Measurements from ENCODE around the gene FAM193B. TPM values are rescaled to one million over a fixed set of nuclear protein-coding genes. Genes with fewer than 3 reads are reported as not detected.

The FAM193B gene
- total and polyA plus RNA-seq, 9 donors = 36.8 to 65.0 (median 50.0) TPM

GRCh38 chr5:177496070-177496726 is 58.2 kb downstream of the FAM193B start:
- H3K4me1 ChIP-seq (ENCODE audit: control insufficient read depth, insufficient read depth, low read length) = peaks cover 80% of the 10 kb centered on the region
- no peak for DNase-seq

DNA sequence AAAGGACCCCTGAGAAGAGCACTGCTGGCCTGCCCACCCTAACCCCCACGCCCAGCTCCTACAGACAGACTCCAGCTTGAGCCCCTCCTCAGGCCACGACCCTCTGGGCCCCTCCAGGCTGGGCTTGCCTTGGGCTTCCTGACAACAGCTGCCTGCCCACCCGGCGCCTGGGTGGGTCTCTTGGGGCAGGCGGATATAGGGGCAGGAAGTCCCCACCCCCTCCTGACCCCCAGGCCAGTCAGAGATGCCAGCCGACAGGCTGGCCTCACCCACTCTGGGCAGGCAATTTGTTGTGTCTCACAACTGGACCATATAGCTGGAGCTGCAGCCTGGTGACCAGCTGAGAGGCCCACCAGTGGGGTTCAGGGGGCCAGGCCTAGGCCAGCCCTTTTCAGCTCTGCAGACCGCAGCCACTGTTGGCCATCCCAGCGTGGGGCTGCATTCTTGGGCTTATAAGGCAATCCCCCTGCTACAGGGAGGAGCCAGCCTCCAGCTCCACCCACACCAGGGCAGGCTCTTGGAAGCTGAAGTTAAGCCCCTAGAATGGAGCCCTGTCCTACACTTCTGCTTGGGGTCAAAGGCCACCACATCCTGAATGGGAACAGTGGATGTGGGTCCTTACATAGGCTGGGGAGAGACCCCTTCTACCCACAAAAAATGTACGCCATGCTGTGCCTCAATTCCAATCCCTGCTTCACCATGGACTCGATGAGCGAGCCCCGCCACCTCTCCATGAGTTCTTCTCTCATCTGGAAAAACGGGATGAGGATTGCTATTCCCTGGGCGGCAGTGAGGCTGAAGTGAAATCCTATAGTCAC is 58.9 kb downstream of the FAM193B start:
- Histone ChIP-seq H3K4me3 (ENCODE audit: low read length) (peak overlapping the region; percentile 89), H3K27me3 (ENCODE audit: control insufficient read depth, insufficient read depth, low read length) (peaks cover 4% of the 10 kb centered on the region), H3K27ac (ENCODE audit: low read length) (peak overlapping the region; percentile 94), H3K4me1 (ENCODE audit: control insufficient read depth, insufficient read depth, low read length) (peaks cover 80% of the 10 kb centered on the region), H3K36me3 (ENCODE audit: control insufficient read depth, insufficient read depth, low read length) (peaks cover 40% of the 10 kb centered on the region), H3K9me3 (replicated peaks; ENCODE audit: control insufficient read depth, low read depth, low read length) (no peaks in the 10 kb centered on the region)
- 43% methylated on average over 10 of the region's 14 CpGs for WGBS (ENCODE audit: insufficient coverage)
- peak; percentile 92 for DNase-seq

More at GRCh38 chr5:177496070-177496726, 58.2 kb downstream of the FAM193B start:
- Histone ChIP-seq H3K36me3 (ENCODE audit: control insufficient read depth, insufficient read depth, low read length) (peaks cover 32% of the 10 kb centered on the region), H3K4me3 (ENCODE audit: low read length) (peak overlapping the region; percentile 89), H3K27me3 (ENCODE audit: control insufficient read depth, insufficient read depth, low read length) (peaks cover 4% of the 10 kb centered on the region), H3K9me3 (replicated peaks; ENCODE audit: control insufficient read depth, low read depth, low read length) (no peaks in the 10 kb centered on the region), H3K27ac (ENCODE audit: low read length) (peak overlapping the region; percentile 94)
- 8% methylated on average over 9 of the region's 12 CpGs for WGBS (ENCODE audit: insufficient coverage)

GRCh38 chr5:177494346-177495195 is 59.8 kb downstream of the FAM193B start:
- H3K27ac ChIP-seq (ENCODE audit: low read length) = peak overlapping the region; percentile 94
- DNase-seq = peak; percentile 87
- H3K4me1 ChIP-seq (ENCODE audit: control insufficient read depth, insufficient read depth, low read length) = peaks cover 79% of the 10 kb centered on the region
- peak overlapping the region; percentile 89 for H3K4me3 ChIP-seq (ENCODE audit: low read length)
- H3K36me3 ChIP-seq (ENCODE audit: control insufficient read depth, insufficient read depth, low read length) = peaks cover 49% of the 10 kb centered on the region
- 25% methylated on average over 7 of the region's 11 CpGs for WGBS (ENCODE audit: insufficient coverage)
- H3K9me3 ChIP-seq (replicated peaks; ENCODE audit: control insufficient read depth, low read depth, low read length) = no peaks in the 10 kb centered on the region
- peaks cover 4% of the 10 kb centered on the region for H3K27me3 ChIP-seq (ENCODE audit: control insufficient read depth, insufficient read depth, low read length)

GRCh38 chr5:177493795-177494345 is 60.5 kb downstream of the FAM193B start:
- no peak for DNase-seq
- Histone ChIP-seq H3K36me3 (ENCODE audit: control insufficient read depth, insufficient read depth, low read length) (peaks cover 56% of the 10 kb centered on the region), H3K4me3 (ENCODE audit: low read length) (no peak overlapping the region), H3K9me3 (replicated peaks; ENCODE audit: control insufficient read depth, low read depth, low read length) (no peaks in the 10 kb centered on the region), H3K27ac (ENCODE audit: low read length) (peak overlapping the region; percentile 94), H3K27me3 (ENCODE audit: control insufficient read depth, insufficient read depth, low read length) (peaks cover 3% of the 10 kb centered on the region), H3K4me1 (ENCODE audit: control insufficient read depth, insufficient read depth, low read length) (peaks cover 84% of the 10 kb centered on the region)
- 70% methylated on average over 4 of the region's 5 CpGs for WGBS (ENCODE audit: insufficient coverage)

DNA sequence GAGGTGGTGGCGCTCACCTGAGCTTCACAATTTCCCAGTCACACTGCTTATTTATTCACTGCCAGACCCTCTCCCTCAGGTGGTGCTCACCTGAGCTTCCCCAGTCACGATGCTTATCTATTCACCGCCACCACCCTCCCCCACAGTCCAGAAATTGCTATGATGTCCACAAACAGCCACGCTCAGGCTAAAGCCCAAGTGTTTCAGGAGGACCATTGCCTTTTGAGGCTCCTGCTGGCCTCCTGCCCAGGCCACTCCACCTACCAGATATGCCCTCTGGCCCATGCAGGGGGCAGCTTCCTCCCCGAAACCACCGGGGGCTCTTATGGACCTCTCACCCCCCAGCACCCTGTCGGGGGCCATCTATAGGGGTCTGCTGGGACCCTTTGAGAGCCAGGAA is 61.5 kb downstream of the FAM193B start:
- no peak overlapping the region for H3K4me3 ChIP-seq (ENCODE audit: low read length)
- 90% methylated on average over 5 of the region's 7 CpGs for WGBS (ENCODE audit: insufficient coverage)
- H3K27ac ChIP-seq (ENCODE audit: low read length) = peak overlapping the region; percentile 94
- H3K27me3 ChIP-seq (ENCODE audit: control insufficient read depth, insufficient read depth, low read length) = no peaks in the 10 kb centered on the region
- peaks cover 75% of the 10 kb centered on the region for H3K4me1 ChIP-seq (ENCODE audit: control insufficient read depth, insufficient read depth, low read length)
- DNase-seq = no peak
- peaks cover 66% of the 10 kb centered on the region for H3K36me3 ChIP-seq (ENCODE audit: control insufficient read depth, insufficient read depth, low read length)
- no peaks in the 10 kb centered on the region for H3K9me3 ChIP-seq (replicated peaks; ENCODE audit: control insufficient read depth, low read depth, low read length)

DNA sequence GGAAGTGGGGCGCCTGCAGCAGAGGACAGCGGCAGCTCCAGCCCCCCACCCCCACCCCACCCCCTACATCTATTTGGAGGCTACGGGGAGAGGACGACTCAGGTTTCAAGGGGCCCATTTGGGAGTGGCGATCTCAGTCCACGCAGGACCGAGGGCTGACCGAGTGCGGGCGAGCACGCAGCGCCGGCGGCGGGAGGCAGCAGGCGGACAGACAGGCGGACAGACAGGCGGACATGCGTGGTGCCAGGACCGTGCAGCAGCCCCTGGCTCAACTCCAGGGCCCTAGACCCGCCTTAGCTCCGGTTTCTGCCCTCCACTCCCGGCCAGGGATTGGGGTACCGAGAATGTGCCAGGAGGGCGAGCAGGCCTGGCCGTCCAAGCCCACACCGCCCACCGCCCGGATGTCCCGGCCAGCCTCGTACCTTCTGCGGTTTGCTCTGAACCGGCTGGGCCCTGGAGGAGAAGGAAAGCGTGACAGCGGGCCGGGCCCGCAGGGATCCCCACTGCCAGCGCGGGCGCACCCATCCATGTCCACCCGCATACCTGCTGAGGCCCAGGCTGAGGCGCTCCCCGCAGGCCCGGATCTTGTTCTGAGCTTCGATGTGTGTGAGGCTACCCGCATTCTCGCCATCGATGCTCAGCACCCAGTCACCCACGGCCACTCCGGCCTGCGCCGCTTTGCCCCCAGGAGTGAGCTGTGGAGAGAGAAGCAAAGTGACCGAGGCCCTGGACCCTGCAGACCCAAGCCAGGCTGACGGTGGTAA is 62.2 kb downstream of the FAM193B start:
- peak overlapping the region; percentile 94 for H3K27ac ChIP-seq (ENCODE audit: low read length)
- peaks cover 72% of the 10 kb centered on the region for H3K4me1 ChIP-seq (ENCODE audit: control insufficient read depth, insufficient read depth, low read length)

DNA sequence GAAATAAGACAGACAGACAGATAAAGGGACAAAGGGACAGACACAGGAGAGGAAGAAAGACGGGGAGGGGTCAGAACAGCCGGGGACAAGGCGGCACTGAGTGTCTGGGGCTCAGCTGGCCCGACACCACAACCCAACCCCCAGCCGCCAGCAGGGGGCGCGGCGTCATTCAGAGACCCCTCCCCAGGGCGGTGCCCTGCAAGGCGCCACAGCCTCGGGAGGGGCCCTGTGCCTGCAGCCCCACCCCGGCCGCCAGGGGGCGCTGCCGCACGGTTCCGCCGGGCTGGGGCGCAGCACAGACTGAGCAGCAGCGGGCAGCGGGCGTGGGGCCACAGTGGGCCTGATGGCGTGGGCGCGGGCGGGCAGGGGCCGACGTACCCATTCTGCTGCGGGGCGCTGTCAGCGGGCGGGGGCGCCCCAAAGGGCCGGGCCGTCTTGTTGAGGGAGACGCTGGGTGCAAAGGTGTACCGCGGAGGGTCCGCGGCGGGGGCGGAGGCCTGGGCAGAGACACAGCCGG is 62.9 kb downstream of the FAM193B start:
- Histone ChIP-seq H3K4me1 (ENCODE audit: control insufficient read depth, insufficient read depth, low read length) (peaks cover 71% of the 10 kb centered on the region), H3K9me3 (replicated peaks; ENCODE audit: control insufficient read depth, low read depth, low read length) (no peaks in the 10 kb centered on the region), H3K4me3 (ENCODE audit: low read length) (no peak overlapping the region), H3K27me3 (ENCODE audit: control insufficient read depth, insufficient read depth, low read length) (no peaks in the 10 kb centered on the region), H3K27ac (ENCODE audit: low read length) (peak overlapping the region; percentile 43), H3K36me3 (ENCODE audit: control insufficient read depth, insufficient read depth, low read length) (peaks cover 77% of the 10 kb centered on the region)
- peak; percentile 64 for DNase-seq
- WGBS (ENCODE audit: insufficient coverage) = 38% methylated on average over 27 of the region's 43 CpGs

More for the DNA sequence above, 62.2 kb downstream of the FAM193B start:
- Histone ChIP-seq H3K4me3 (ENCODE audit: low read length) (no peak overlapping the region), H3K27me3 (ENCODE audit: control insufficient read depth, insufficient read depth, low read length) (no peaks in the 10 kb centered on the region), H3K36me3 (ENCODE audit: control insufficient read depth, insufficient read depth, low read length) (peaks cover 73% of the 10 kb centered on the region), H3K9me3 (replicated peaks; ENCODE audit: control insufficient read depth, low read depth, low read length) (no peaks in the 10 kb centered on the region)
- WGBS (ENCODE audit: insufficient coverage) = 88% methylated on average over 37 of the region's 54 CpGs
- DNase-seq = no peak

DNA sequence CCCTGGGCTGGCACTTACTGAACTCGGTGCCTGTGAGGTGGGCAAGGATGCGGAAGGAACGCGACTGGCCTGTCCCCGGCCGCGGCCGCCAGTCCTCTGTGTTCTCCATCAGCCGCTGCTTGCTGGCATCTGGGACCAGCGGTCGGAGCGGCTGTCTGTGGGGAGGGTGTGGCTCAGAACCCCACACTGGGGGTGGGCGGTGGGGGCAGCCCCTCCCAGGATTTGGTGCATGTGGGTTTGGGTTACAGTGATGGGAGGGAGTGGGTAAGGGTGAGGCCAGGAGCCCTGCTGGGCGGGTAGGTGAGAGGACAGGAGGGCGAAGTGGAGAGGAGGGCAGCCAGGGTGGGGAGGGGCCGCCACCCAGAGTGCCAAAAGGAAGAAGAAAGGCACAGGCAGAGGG is 63.4 kb downstream of the FAM193B start:
- Histone ChIP-seq H3K27me3 (ENCODE audit: control insufficient read depth, insufficient read depth, low read length) (no peaks in the 10 kb centered on the region), H3K36me3 (ENCODE audit: control insufficient read depth, insufficient read depth, low read length) (peaks cover 78% of the 10 kb centered on the region), H3K27ac (ENCODE audit: low read length) (peak overlapping the region; percentile 43), H3K4me1 (ENCODE audit: control insufficient read depth, insufficient read depth, low read length) (peaks cover 66% of the 10 kb centered on the region), H3K9me3 (replicated peaks; ENCODE audit: control insufficient read depth, low read depth, low read length) (no peaks in the 10 kb centered on the region), H3K4me3 (ENCODE audit: low read length) (no peak overlapping the region)
- WGBS (ENCODE audit: insufficient coverage) = 87% methylated on average over 16 of the region's 16 CpGs
- DNase-seq = no peak

DNA sequence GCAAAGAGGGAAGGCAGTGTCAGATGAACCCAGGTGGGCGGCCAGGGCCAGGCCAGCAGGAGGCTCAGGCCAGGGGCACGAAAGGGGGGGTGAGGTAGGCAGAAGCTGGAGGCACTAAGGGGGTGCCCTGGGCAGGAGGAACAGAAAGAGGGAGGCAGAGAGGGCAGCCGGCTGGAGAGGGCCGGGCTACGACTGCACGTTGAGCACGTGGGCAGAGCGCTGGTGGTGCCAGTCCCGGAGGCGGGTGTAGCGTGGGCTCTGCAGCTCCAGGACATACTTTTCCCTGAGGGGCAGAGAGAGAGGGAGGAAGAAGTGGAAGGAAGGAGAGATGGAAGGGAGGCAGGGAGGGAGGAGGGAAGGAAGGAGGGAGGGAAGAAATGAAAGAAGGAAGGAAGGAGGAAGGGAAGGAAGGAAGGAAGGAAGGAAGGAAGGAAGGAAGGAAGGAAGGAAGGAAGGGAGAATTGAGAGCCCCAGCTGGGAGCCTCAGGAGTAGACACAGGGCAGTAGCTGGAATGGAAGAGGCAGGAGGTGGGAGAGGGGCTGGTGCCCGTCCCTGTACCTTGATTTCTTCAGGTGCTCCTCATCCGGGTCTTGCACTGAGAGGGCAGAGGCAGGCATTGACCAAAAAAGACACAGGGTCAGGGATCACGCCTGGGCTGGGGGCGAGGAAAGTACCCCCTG is 63.9 kb downstream of the FAM193B start:
- Histone ChIP-seq H3K27ac (ENCODE audit: low read length) (no peak overlapping the region), H3K36me3 (ENCODE audit: control insufficient read depth, insufficient read depth, low read length) (peaks cover 80% of the 10 kb centered on the region), H3K4me3 (ENCODE audit: low read length) (no peak overlapping the region), H3K4me1 (ENCODE audit: control insufficient read depth, insufficient read depth, low read length) (peaks cover 64% of the 10 kb centered on the region), H3K9me3 (replicated peaks; ENCODE audit: control insufficient read depth, low read depth, low read length) (no peaks in the 10 kb centered on the region), H3K27me3 (ENCODE audit: control insufficient read depth, insufficient read depth, low read length) (no peaks in the 10 kb centered on the region)
- WGBS (ENCODE audit: insufficient coverage) = 80% methylated on average over 14 of the region's 15 CpGs
- no peak for DNase-seq

Data from muscle of leg (tissue), 11 donors.